Measurements from ENCODE around the gene SERPINE1. TPM values are rescaled to one million over a fixed set of nuclear protein-coding genes. Genes with fewer than 3 reads are reported as not detected.
A peak's percentile ranks its signal among the peaks of the same experiment; 100 is the strongest.
"Not testable (repeated sequence)": the region's sequence is repeated elsewhere in the genome, so short reads cannot be mapped to it uniquely, and the experiment has no call there.

Gene SERPINE1
- total RNA-seq, 2 experiments from 2014 or later = 0.06 to 0.27 TPM

DNA sequence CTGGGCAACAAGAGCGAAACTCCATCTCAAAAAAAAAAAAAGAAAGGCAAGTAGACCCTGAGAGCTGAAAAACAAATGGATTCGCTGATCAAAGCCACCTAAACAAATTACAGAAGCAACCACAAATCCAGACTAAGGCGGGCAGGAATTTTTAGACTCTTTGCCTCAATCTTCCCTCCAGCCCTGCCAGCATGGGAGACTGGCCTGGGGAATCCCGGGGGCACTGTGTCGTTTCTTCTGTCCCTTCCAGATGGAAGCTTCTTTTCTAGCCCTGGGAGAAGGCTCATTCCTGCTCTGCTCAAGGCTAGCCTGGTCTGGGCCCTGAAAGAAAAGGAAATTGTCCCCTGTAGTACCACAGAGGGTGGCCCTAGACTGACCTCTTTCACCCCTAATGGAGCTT lies 15.6 kb upstream of the SERPINE1 start:
- Mint-ChIP-seq H3K4me3 (no peak overlapping the region), H3K9me3 (no peaks in the 10 kb centered on the region), H3K27me3 (peaks cover 10% of the 10 kb centered on the region), H3K36me3 (no peaks in the 10 kb centered on the region), H3K4me1 (no peaks in the 10 kb centered on the region), H3K27ac (no peak overlapping the region)
- no peak for DNase-seq

- Mint-ChIP-seq H3K36me3 (no peaks in the 10 kb centered on the region), H3K4me1 (no peaks in the 10 kb centered on the region), H3K27ac (no peak overlapping the region), H3K4me3 (no peak overlapping the region), H3K9me3 (no peaks in the 10 kb centered on the region), H3K27me3 (peaks cover 3% of the 10 kb centered on the region)
- no peak for DNase-seq
These were observed 14.7 kb upstream of the SERPINE1 start for GRCh38 chr7:101112233-101112632.

GRCh38 chr7:101113140-101113539 lies 13.8 kb upstream of the SERPINE1 start:
- not testable (repeated sequence) for H3K4me3 Mint-ChIP-seq, H3K27me3 Mint-ChIP-seq, H3K4me1 Mint-ChIP-seq, H3K36me3 Mint-ChIP-seq, H3K9me3 Mint-ChIP-seq, DNase-seq
- peak overlapping the region; percentile 8 for H3K27ac Mint-ChIP-seq

DNA sequence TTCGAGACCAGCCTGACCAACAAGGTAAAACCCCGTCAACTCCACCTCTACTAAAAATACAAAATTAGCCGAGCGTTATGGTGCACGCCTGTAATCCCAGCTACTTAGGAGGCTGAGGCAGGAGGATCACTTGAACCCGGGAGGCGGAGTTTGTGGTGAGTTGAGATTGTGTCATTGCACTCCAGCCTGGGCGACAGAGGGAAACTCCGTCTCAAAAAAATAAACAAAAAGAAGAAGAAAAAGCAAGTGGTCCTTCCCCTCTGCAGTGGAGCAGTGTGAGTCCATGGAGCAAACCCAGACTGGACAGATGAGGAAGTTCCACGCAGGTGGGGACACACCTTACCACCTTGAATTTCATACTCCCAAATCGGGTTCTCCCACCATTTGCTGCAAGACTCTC lies 13.1 kb upstream of the SERPINE1 start:
- peaks cover under 1% of the 10 kb centered on the region for H3K27me3 Mint-ChIP-seq
- no peaks in the 10 kb centered on the region for H3K9me3 Mint-ChIP-seq
- H3K27ac Mint-ChIP-seq = no peak overlapping the region
- no peaks in the 10 kb centered on the region for H3K4me1 Mint-ChIP-seq
- H3K4me3 Mint-ChIP-seq = no peak overlapping the region
- H3K36me3 Mint-ChIP-seq = no peaks in the 10 kb centered on the region
- no peak for DNase-seq

DNA sequence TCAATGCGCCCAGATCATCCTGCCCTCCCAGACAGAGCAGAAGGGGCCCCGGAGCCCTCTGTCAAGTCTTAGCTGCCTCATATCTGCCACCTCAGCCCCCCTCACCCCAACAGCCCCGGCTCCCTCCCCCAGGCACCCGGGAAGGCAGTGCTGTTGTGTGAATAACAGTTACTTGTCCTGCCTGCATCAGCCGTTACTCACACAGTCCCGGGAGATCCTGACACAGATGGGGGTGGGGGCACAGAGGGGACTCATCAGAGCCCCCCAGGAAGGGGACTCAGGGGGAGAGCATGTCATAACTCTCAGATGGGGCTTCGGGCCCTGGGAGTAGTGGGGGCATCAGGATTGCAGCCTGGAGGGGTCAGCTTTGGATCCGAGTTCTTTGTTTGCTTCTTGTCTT lies 12.4 kb upstream of the SERPINE1 start:
- Mint-ChIP-seq H3K36me3 (no peaks in the 10 kb centered on the region), H3K27ac (no peak overlapping the region), H3K4me3 (no peak overlapping the region), H3K9me3 (no peaks in the 10 kb centered on the region), H3K4me1 (no peaks in the 10 kb centered on the region), H3K27me3 (peaks cover 2% of the 10 kb centered on the region)
- no peak for DNase-seq

DNA sequence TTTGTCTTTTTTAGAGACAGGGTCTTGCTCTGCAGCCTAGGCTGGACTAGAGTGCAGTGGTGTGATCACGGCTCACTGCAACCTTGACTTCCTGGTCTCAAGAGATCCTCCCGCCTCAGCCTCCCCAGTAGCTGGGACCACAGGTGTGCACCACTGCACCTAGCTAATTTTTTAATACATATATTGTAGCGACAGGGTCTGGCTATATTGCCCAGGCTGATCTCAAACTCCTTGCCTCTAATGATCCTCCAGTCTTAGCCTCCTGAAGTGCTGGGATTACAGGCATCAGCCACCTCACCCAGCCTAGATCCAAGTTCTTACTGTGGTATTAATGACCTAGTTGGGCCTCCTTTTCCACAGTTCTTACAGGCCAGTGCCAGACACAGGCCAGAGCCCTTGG lies 11.7 kb upstream of the SERPINE1 start:
- peaks cover 3% of the 10 kb centered on the region for H3K4me1 Mint-ChIP-seq
- no peak for DNase-seq
- H3K27me3 Mint-ChIP-seq = peaks cover 10% of the 10 kb centered on the region
- H3K9me3 Mint-ChIP-seq = no peaks in the 10 kb centered on the region
- H3K36me3 Mint-ChIP-seq = no peaks in the 10 kb centered on the region
- no peak overlapping the region for H3K27ac Mint-ChIP-seq
- no peak overlapping the region for H3K4me3 Mint-ChIP-seq

DNA sequence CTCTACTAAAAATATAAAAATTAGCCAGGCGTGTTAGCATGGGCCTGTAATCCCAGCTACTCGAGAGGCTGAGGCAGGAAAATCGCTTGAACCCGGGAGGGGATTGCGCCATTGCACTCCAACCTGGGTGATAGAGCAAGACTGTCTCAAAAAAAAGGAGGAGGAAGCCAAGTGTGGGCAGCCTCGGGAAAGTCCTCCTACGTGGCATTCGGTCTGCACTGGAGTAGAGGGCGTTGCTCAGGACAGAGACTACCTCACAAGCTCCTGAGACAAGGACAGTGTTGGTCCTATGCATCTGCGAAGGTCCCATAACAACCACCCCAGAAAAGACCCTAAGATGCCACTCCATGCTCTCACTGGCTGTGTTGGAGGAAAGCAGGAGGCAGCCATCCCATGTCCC lies 10.0 kb upstream of the SERPINE1 start:
- DNase-seq = no peak
- no peaks in the 10 kb centered on the region for H3K9me3 Mint-ChIP-seq
- H3K36me3 Mint-ChIP-seq = no peaks in the 10 kb centered on the region
- H3K4me1 Mint-ChIP-seq = peaks cover 4% of the 10 kb centered on the region
- no peak overlapping the region for H3K4me3 Mint-ChIP-seq
- peaks cover 24% of the 10 kb centered on the region for H3K27me3 Mint-ChIP-seq
- no peak overlapping the region for H3K27ac Mint-ChIP-seq

DNA sequence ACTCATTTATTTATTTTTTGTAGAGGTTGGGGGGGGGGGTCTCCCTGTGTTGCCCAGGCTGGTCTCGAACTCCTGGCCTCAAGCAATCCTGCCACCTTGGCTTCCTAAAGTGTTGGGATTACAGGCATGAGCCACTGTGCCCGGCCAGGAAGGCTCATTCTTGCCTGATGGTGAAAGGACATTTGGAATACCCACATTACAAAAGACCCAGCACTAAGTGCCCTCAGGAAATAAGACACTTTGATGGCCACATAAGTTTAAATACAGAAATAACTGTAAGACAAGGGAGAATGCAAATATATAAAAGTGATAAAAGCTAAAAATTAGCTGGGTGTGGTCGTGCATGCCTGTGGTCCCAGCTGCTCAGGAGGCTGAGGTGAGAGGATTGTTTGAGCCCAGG lies 8.0 kb upstream of the SERPINE1 start:
- H3K27me3 Mint-ChIP-seq = peaks cover 43% of the 10 kb centered on the region

DNA sequence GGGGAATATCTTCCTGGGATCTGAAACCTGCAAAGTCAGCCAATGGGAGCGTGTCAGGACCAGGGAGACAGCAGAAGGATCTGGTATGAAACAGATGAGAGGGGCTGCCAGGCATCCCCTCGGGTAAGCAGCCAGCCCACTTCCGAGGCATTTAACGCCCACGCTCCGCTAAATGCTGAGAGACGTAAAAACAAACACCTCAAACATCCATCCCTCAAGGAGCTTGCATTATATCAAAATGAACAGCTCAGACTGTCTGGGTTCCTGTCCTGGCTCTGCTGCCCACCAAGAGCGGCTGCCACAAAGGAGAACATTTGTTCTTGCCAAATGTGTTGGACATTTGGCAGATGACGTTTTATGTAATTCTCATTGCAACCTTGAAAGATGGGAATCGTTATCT lies 7.0 kb upstream of the SERPINE1 start:
- H3K4me1 Mint-ChIP-seq = peaks cover 18% of the 10 kb centered on the region
- no peak overlapping the region for H3K4me3 Mint-ChIP-seq
- H3K36me3 Mint-ChIP-seq = no peaks in the 10 kb centered on the region
- peaks cover 49% of the 10 kb centered on the region for H3K27me3 Mint-ChIP-seq
- H3K27ac Mint-ChIP-seq = no peak overlapping the region
- no peak for DNase-seq
- H3K9me3 Mint-ChIP-seq = no peaks in the 10 kb centered on the region

More for the DNA sequence above, 8.0 kb upstream of the SERPINE1 start:
- no peak overlapping the region for H3K27ac Mint-ChIP-seq
- no peaks in the 10 kb centered on the region for H3K9me3 Mint-ChIP-seq
- H3K4me1 Mint-ChIP-seq = peaks cover 12% of the 10 kb centered on the region
- no peak for DNase-seq
- no peaks in the 10 kb centered on the region for H3K36me3 Mint-ChIP-seq
- no peak overlapping the region for H3K4me3 Mint-ChIP-seq

GRCh38 chr7:101120315-101120714 lies 6.6 kb upstream of the SERPINE1 start:
- no peak for DNase-seq
- Mint-ChIP-seq H3K4me3 (no peak overlapping the region), H3K4me1 (peaks cover 20% of the 10 kb centered on the region), H3K36me3 (no peaks in the 10 kb centered on the region), H3K27ac (no peak overlapping the region), H3K27me3 (peaks cover 53% of the 10 kb centered on the region), H3K9me3 (no peaks in the 10 kb centered on the region)

- not testable (repeated sequence) for DNase-seq, H3K27ac Mint-ChIP-seq, H3K9me3 Mint-ChIP-seq, H3K36me3 Mint-ChIP-seq
- Mint-ChIP-seq H3K4me3 (peak overlapping the region; percentile 66), H3K4me1 (peaks cover 29% of the 10 kb centered on the region), H3K27me3 (peaks cover 64% of the 10 kb centered on the region)
These were observed 5.3 kb upstream of the SERPINE1 start for GRCh38 chr7:101121631-101121990.

DNA sequence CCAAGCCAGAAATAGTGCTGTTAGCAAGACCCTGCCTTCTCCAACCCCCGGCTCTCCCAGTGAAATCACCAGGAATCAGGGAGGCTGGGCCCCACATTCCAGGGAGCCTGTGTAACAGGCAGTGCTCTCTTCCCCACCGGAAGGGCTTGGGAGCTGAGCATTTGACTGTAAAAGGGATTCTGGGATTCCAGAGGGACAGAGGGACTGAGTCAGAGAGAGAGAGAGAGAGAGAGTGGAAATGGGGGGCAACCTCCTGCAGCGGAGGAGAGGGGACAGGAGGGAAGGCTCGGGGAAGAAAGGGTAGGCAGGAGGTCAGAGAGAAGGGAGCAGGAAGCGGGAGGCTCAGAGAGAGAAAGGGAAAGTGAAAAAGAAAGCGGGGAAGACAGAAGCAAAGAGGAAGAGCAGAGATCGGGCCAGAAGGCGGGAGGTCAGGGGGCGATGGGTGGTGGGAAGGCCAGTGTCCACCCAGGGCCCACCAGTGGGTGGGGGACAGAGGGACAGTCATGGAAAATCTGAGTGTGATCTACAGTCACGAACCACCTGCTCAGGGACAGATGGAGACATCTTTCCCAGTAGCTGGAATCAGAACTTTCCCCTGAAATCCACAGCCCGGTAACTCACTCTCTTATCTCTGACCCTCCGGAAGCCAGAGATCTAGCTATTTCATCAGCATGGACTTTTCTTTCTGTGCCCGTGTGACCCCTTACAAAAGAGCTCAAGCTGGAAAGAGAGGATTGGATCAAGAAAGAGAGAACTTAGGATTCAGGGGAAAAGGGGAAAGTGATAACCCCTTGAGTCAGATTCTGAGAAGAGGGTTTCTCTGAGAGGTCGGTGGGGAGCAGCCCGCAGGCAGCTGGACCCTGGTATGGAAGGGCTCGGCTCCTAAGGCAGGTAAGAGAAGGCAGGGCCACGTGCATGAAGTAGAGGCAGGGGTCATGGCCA lies 4.6 kb upstream of the SERPINE1 start:
- Mint-ChIP-seq H3K4me1 (peaks cover 36% of the 10 kb centered on the region), H3K9me3 (no peaks in the 10 kb centered on the region), H3K27ac (peak overlapping the region; percentile 47), H3K27me3 (peaks cover 71% of the 10 kb centered on the region), H3K36me3 (no peaks in the 10 kb centered on the region), H3K4me3 (peak overlapping the region; percentile 66)
- no peak for DNase-seq

GRCh38 chr7:101122933-101123702 lies 3.8 kb upstream of the SERPINE1 start:
- Mint-ChIP-seq H3K36me3 (no peaks in the 10 kb centered on the region), H3K4me1 (peaks cover 41% of the 10 kb centered on the region), H3K27ac (no peak overlapping the region), H3K9me3 (no peaks in the 10 kb centered on the region), H3K4me3 (no peak overlapping the region), H3K27me3 (peaks cover 79% of the 10 kb centered on the region)
- no peak for DNase-seq

GRCh38 chr7:101123703-101124068 lies 3.2 kb upstream of the SERPINE1 start:
- Mint-ChIP-seq H3K27me3 (peaks cover 85% of the 10 kb centered on the region), H3K36me3 (no peaks in the 10 kb centered on the region), H3K9me3 (no peaks in the 10 kb centered on the region), H3K4me3 (no peak overlapping the region), H3K4me1 (peaks cover 43% of the 10 kb centered on the region), H3K27ac (no peak overlapping the region)
- DNase-seq = no peak

DNA sequence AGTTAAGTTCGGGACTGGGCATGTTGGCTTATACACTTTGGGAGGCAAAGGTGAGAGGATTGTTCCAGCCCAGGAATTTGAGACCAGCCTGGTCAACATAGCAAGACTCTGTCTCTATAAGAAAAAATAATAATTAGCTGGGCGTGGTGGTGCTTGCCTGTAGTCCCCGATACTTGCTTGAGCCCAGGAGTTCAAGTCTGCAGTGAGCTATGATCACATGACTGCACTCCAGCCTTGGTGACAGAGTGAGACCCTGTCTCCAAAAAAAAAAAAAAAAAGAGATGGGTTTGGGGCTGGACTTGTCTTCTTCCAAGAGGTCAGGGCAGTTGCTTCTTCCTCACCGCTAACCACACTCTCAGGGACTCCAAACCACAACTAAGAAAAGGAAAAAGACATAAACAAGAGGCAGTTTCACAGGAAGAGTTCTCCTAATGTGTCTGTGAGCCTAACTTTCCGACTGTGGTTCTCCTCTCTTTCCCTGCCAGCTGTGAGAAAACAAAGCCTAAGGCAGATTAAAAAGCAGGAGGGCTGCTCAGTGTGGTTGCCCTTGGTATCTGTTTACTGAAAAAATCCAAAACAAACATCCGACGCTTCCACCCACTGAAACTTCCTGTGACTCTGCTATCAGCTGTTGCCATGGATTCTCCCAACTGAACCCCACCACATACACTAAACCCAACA lies 2.4 kb upstream of the SERPINE1 start:
- Mint-ChIP-seq H3K4me1 (peaks cover 43% of the 10 kb centered on the region), H3K27ac (no peak overlapping the region), H3K36me3 (no peaks in the 10 kb centered on the region), H3K27me3 (peaks cover 86% of the 10 kb centered on the region), H3K9me3 (no peaks in the 10 kb centered on the region), H3K4me3 (peak overlapping the region; percentile 37)
- no peak for DNase-seq

Measured in activated naive CD8-positive, alpha-beta T cell treated with anti-CD3 and anti-CD28 coated beads for 36 hours (primary cell).